Tibial nerve (tissue), 4 donors: ENCODE data around the gene SPATS2.

Source experiments
- CTCF ChIP-seq, 5 experiments: fragments of 200-600 bp in 3 of 5; fragments of 450-650 bp in 2 of 5; sonication (generic) in 3 of 5; IDR thresholded peaks; one replicate each; pipeline ENCODE4 v1.5.1; 2016 to 2019; ENCODE audit warnings: antibody characterized with exemption in 5 of 5, mild to moderate bottlenecking in 3 of 5, moderate library complexity in 2 of 5
- EP300 ChIP-seq, 2 donors: sonication (generic); formaldehyde crosslinking; IDR thresholded peaks; one replicate each; pipeline ENCODE4 v1.6.1; 2017; ENCODE audit warnings: antibody characterized with exemption in 2 of 2, mild to moderate bottlenecking in 1 of 2
- POLR2A ChIP-seq, 2 donors: fragments of 450-650 bp; IDR thresholded peaks; one replicate each; pipeline ENCODE4 v1.6.1; 2017; ENCODE audit warnings: antibody characterized with exemption in 2 of 2, mild to moderate bottlenecking in 2 of 2, moderate library complexity in 2 of 2

- TF ChIP-seq EP300 (IDR thresholded peaks at IDR 0.05) (no peak), CTCF (IDR thresholded peaks at IDR 0.05) (no peak), POLR2A (IDR thresholded peaks at IDR 0.05) (no peak)
Measured at GRCh38 chr12:49414364-49414763, 47.1 kb downstream of the SPATS2 start.
